ENCODE measurements around the gene KLHL36. TPM values are rescaled to one million over a fixed set of nuclear protein-coding genes. Genes with fewer than 3 reads are reported as not detected.

Gene KLHL36
- polyA plus RNA-seq, 3 donors from 2014 or later, result 18.0 to 28.0 (median 20.7) TPM

GRCh38 chr16:84673203-84673535 lies 24.9 kb downstream of the KLHL36 start:
- peaks cover 0 to 4% of the 10 kb centered on the region in 2 donors for H3K4me1 Mint-ChIP-seq
- no peak overlapping the region for H3K4me3 Mint-ChIP-seq

GRCh38 chr16:84673561-84673960 lies 25.2 kb downstream of the KLHL36 start:
- H3K27me3 Mint-ChIP-seq (ENCODE audit: low read depth in 3 of 3), result peaks cover 0 to 3% (median 2%) of the 10 kb centered on the region in 3 donors
- peaks cover 0 to 4% of the 10 kb centered on the region in 2 donors for H3K4me1 Mint-ChIP-seq
- H3K27ac Mint-ChIP-seq, result no peak overlapping the region
- peaks cover 0 to 10% (median 0%) of the 10 kb centered on the region in 3 donors for H3K36me3 Mint-ChIP-seq
- H3K4me3 Mint-ChIP-seq, result no peak overlapping the region
- DNase-seq, result no peak
- no peaks in the 10 kb centered on the region for H3K9me3 Mint-ChIP-seq

More at GRCh38 chr16:84673203-84673535, 24.9 kb downstream of the KLHL36 start:
- H3K9me3 Mint-ChIP-seq, result no peaks in the 10 kb centered on the region
- no peak overlapping the region for H3K27ac Mint-ChIP-seq
- H3K27me3 Mint-ChIP-seq (ENCODE audit: low read depth in 3 of 3), result peaks cover 0 to 3% (median 2%) of the 10 kb centered on the region in 3 donors
- peaks cover 0 to 10% (median 0%) of the 10 kb centered on the region in 3 donors for H3K36me3 Mint-ChIP-seq
- no peak for DNase-seq

GRCh38 chr16:84675423-84675822 lies 27.1 kb downstream of the KLHL36 start:
- peaks cover 0 to 4% of the 10 kb centered on the region in 2 donors for H3K4me1 Mint-ChIP-seq
- H3K36me3 Mint-ChIP-seq, result peaks cover 0 to 10% (median 0%) of the 10 kb centered on the region in 3 donors
- no peak for DNase-seq
- H3K9me3 Mint-ChIP-seq, result no peaks in the 10 kb centered on the region
- H3K4me3 Mint-ChIP-seq, result no peak overlapping the region
- no peak overlapping the region for H3K27ac Mint-ChIP-seq
- peaks cover 0 to 3% (median 2%) of the 10 kb centered on the region in 3 donors for H3K27me3 Mint-ChIP-seq (ENCODE audit: low read depth in 3 of 3)

- no peak overlapping the region for H3K27ac Mint-ChIP-seq
- peaks cover 0 to 4% of the 10 kb centered on the region in 2 donors for H3K4me1 Mint-ChIP-seq
- DNase-seq, result no peak
- peaks cover 0 to 10% (median 0%) of the 10 kb centered on the region in 3 donors for H3K36me3 Mint-ChIP-seq
- peaks cover 2 to 4% (median 2%) of the 10 kb centered on the region in 3 donors for H3K27me3 Mint-ChIP-seq (ENCODE audit: low read depth in 3 of 3)
- H3K9me3 Mint-ChIP-seq, result no peaks in the 10 kb centered on the region
- no peak overlapping the region for H3K4me3 Mint-ChIP-seq
These were observed 27.6 kb downstream of the KLHL36 start for GRCh38 chr16:84675884-84676283.

- Mint-ChIP-seq H3K4me1 (peaks cover 0 to 3% of the 10 kb centered on the region in 2 donors), H3K27me3 (ENCODE audit: low read depth in 3 of 3) (peaks cover 3 to 5% (median 3%) of the 10 kb centered on the region in 3 donors), H3K27ac (no peak overlapping the region), H3K36me3 (peaks cover 0 to 10% (median 0%) of the 10 kb centered on the region in 3 donors), H3K4me3 (no peak overlapping the region), H3K9me3 (no peaks in the 10 kb centered on the region)
- DNase-seq, result no peak
These were observed 28.9 kb downstream of the KLHL36 start for GRCh38 chr16:84677017-84677803.

- H3K4me3 Mint-ChIP-seq, result no peak overlapping the region
- H3K27me3 Mint-ChIP-seq (ENCODE audit: low read depth in 3 of 3), result peaks cover 3 to 7% (median 3%) of the 10 kb centered on the region in 3 donors
- H3K36me3 Mint-ChIP-seq, result peaks cover 0 to 10% (median 0%) of the 10 kb centered on the region in 3 donors
- no peak overlapping the region for H3K27ac Mint-ChIP-seq
- no peaks in the 10 kb centered on the region for H3K4me1 Mint-ChIP-seq
- H3K9me3 Mint-ChIP-seq, result no peaks in the 10 kb centered on the region
- DNase-seq, result no peak
These were observed 29.5 kb downstream of the KLHL36 start for GRCh38 chr16:84677849-84678248.

GRCh38 chr16:84678541-84678940 lies 30.2 kb downstream of the KLHL36 start:
- H3K27ac Mint-ChIP-seq, result no peak overlapping the region
- H3K27me3 Mint-ChIP-seq (ENCODE audit: low read depth in 3 of 3), result peaks cover 3 to 7% (median 3%) of the 10 kb centered on the region in 3 donors
- peaks cover 0 to 10% (median 0%) of the 10 kb centered on the region in 3 donors for H3K36me3 Mint-ChIP-seq
- DNase-seq, result no peak
- no peaks in the 10 kb centered on the region for H3K9me3 Mint-ChIP-seq
- no peak overlapping the region for H3K4me3 Mint-ChIP-seq
- H3K4me1 Mint-ChIP-seq, result no peaks in the 10 kb centered on the region

GRCh38 chr16:84680165-84680842 lies 32.0 kb downstream of the KLHL36 start:
- H3K4me1 Mint-ChIP-seq, result no peaks in the 10 kb centered on the region
- no peak for DNase-seq
- no peak overlapping the region for H3K4me3 Mint-ChIP-seq
- peaks cover 0 to 3% (median 0%) of the 10 kb centered on the region in 3 donors for H3K36me3 Mint-ChIP-seq
- no peak overlapping the region for H3K27ac Mint-ChIP-seq
- H3K27me3 Mint-ChIP-seq (ENCODE audit: low read depth in 3 of 3), result peaks cover 4 to 9% (median 7%) of the 10 kb centered on the region in 3 donors
- H3K9me3 Mint-ChIP-seq, result no peaks in the 10 kb centered on the region

- peaks cover 4 to 9% (median 7%) of the 10 kb centered on the region in 3 donors for H3K27me3 Mint-ChIP-seq (ENCODE audit: low read depth in 3 of 3)
- no peaks in the 10 kb centered on the region for H3K36me3 Mint-ChIP-seq
- H3K4me3 Mint-ChIP-seq, result no peak overlapping the region
- H3K9me3 Mint-ChIP-seq, result no peaks in the 10 kb centered on the region
- no peaks in the 10 kb centered on the region for H3K4me1 Mint-ChIP-seq
- H3K27ac Mint-ChIP-seq, result no peak overlapping the region
- no peak for DNase-seq
These were observed 32.7 kb downstream of the KLHL36 start for GRCh38 chr16:84680843-84681629.

GRCh38 chr16:84683691-84684591 lies 35.6 kb downstream of the KLHL36 start:
- no peaks in the 10 kb centered on the region for H3K9me3 Mint-ChIP-seq
- no peaks in the 10 kb centered on the region for H3K36me3 Mint-ChIP-seq
- no peak overlapping the region for H3K27ac Mint-ChIP-seq
- H3K4me1 Mint-ChIP-seq, result no peaks in the 10 kb centered on the region
- DNase-seq, result no peak
- no peak overlapping the region for H3K4me3 Mint-ChIP-seq
- H3K27me3 Mint-ChIP-seq (ENCODE audit: low read depth in 3 of 3), result peaks cover 4 to 9% (median 7%) of the 10 kb centered on the region in 3 donors

- Mint-ChIP-seq H3K9me3 (no peaks in the 10 kb centered on the region), H3K4me1 (no peaks in the 10 kb centered on the region), H3K27ac (no peak overlapping the region), H3K27me3 (ENCODE audit: low read depth in 3 of 3) (peaks cover 4 to 9% (median 7%) of the 10 kb centered on the region in 3 donors), H3K36me3 (no peaks in the 10 kb centered on the region), H3K4me3 (no peak overlapping the region)
- no peak for DNase-seq
These were observed 36.3 kb downstream of the KLHL36 start for GRCh38 chr16:84684592-84684965.

GRCh38 chr16:84685210-84685609 lies 36.9 kb downstream of the KLHL36 start:
- DNase-seq, result no peak
- H3K27ac Mint-ChIP-seq, result no peak overlapping the region
- H3K4me3 Mint-ChIP-seq, result no peak overlapping the region
- H3K9me3 Mint-ChIP-seq, result no peaks in the 10 kb centered on the region
- H3K36me3 Mint-ChIP-seq, result no peaks in the 10 kb centered on the region
- peaks cover 4 to 11% (median 7%) of the 10 kb centered on the region in 3 donors for H3K27me3 Mint-ChIP-seq (ENCODE audit: low read depth in 3 of 3)
- no peaks in the 10 kb centered on the region for H3K4me1 Mint-ChIP-seq

- Mint-ChIP-seq H3K9me3 (no peaks in the 10 kb centered on the region), H3K27ac (no peak overlapping the region), H3K36me3 (no peaks in the 10 kb centered on the region), H3K4me3 (no peak overlapping the region), H3K4me1 (no peaks in the 10 kb centered on the region), H3K27me3 (ENCODE audit: low read depth in 3 of 3) (peaks cover 1 to 9% (median 4%) of the 10 kb centered on the region in 3 donors)
- DNase-seq, result no peak
These were observed 38.5 kb downstream of the KLHL36 start for GRCh38 chr16:84686707-84687298.
